Measurements from ENCODE around the gene NAPA.

Gene NAPA

DNA sequence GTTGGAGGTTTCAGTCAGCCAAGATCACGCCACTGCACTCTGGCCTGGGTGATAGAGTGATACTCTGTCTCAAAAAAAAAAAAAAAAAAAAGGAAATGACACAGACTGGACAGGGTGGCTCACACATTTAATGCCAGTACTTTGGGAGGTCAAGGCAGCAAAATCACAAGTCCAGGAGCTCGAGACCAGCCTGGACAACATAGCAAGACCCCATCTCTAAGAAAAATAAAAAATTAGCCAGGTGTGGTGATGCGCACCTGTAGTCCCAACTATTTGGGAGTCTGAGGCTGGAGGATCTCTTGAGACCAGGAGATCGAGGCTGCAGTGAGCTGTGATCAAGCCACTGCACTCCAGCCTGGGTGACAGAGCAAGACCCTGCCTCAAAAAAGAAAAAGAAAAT is 22.6 kb upstream of the NAPA start:
- H3K27ac ChIP-seq (replicated peaks): no peak overlapping the region
- no peak for DNase-seq (ENCODE audit: low read depth in 1 of 2, low spot score in 1 of 2)
- TF ChIP-seq, protein P1, sequence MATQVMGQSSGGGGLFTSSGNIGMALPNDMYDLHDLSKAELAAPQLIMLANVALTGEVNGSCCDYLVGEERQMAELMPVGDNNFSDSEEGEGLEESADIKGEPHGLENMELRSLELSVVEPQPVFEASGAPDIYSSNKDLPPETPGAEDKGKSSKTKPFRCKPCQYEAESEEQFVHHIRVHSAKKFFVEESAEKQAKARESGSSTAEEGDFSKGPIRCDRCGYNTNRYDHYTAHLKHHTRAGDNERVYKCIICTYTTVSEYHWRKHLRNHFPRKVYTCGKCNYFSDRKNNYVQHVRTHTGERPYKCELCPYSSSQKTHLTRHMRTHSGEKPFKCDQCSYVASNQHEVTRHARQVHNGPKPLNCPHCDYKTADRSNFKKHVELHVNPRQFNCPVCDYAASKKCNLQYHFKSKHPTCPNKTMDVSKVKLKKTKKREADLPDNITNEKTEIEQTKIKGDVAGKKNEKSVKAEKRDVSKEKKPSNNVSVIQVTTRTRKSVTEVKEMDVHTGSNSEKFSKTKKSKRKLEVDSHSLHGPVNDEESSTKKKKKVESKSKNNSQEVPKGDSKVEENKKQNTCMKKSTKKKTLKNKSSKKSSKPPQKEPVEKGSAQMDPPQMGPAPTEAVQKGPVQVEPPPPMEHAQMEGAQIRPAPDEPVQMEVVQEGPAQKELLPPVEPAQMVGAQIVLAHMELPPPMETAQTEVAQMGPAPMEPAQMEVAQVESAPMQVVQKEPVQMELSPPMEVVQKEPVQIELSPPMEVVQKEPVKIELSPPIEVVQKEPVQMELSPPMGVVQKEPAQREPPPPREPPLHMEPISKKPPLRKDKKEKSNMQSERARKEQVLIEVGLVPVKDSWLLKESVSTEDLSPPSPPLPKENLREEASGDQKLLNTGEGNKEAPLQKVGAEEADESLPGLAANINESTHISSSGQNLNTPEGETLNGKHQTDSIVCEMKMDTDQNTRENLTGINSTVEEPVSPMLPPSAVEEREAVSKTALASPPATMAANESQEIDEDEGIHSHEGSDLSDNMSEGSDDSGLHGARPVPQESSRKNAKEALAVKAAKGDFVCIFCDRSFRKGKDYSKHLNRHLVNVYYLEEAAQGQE (IDR thresholded peaks at IDR 0.05; ENCODE audit: insufficient replicate concordance, low read depth): no peak
- TF ChIP-seq, protein P2, sequence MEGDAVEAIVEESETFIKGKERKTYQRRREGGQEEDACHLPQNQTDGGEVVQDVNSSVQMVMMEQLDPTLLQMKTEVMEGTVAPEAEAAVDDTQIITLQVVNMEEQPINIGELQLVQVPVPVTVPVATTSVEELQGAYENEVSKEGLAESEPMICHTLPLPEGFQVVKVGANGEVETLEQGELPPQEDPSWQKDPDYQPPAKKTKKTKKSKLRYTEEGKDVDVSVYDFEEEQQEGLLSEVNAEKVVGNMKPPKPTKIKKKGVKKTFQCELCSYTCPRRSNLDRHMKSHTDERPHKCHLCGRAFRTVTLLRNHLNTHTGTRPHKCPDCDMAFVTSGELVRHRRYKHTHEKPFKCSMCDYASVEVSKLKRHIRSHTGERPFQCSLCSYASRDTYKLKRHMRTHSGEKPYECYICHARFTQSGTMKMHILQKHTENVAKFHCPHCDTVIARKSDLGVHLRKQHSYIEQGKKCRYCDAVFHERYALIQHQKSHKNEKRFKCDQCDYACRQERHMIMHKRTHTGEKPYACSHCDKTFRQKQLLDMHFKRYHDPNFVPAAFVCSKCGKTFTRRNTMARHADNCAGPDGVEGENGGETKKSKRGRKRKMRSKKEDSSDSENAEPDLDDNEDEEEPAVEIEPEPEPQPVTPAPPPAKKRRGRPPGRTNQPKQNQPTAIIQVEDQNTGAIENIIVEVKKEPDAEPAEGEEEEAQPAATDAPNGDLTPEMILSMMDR (IDR thresholded peaks at IDR 0.05; ENCODE audit: insufficient read depth, low read length): no peak
- TF ChIP-seq GABPA (IDR thresholded peaks at IDR 0.05; ENCODE audit: low read depth) (no peak), POLR2AphosphoS5 (IDR thresholded peaks at IDR 0.05; ENCODE audit: low read depth) (no peak), SPI1 (IDR thresholded peaks at IDR 0.05; ENCODE audit: borderline replicate concordance, low read depth) (no peak)
- no peak overlapping the region for H3K4me3 ChIP-seq (replicated peaks; ENCODE audit: insufficient read depth, low read length)
- H3K27me3 ChIP-seq (ENCODE audit: insufficient read depth, poor library complexity, severe bottlenecking): peaks cover 3% of the 10 kb centered on the region

DNA sequence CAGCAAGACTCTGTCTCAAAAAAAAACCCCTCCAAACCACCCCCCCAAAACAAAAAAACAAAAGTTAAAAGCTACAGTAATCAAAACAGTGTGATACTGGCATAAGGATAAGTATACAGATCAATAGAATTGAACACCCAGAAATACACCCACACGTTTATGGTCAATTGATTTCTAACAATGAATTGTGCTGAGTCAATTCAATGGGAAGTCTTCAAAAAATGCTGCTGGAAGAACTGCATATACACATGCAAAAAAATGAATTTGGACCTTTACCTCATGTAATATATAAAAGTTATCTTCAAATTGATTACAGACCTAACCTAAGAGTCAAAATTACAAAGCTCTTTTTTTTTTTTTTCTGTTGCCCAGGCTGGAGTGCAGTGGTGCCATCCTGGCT is 19.8 kb upstream of the NAPA start:
- no peak overlapping the region for H3K27ac ChIP-seq (replicated peaks)
- TF ChIP-seq SPI1 (IDR thresholded peaks at IDR 0.05; ENCODE audit: borderline replicate concordance, low read depth) (no peak), POLR2AphosphoS5 (IDR thresholded peaks at IDR 0.05; ENCODE audit: low read depth) (no peak)
- no peak overlapping the region for H3K4me3 ChIP-seq (replicated peaks; ENCODE audit: insufficient read depth, low read length)
- H3K27me3 ChIP-seq (ENCODE audit: insufficient read depth, poor library complexity, severe bottlenecking): no peaks in the 10 kb centered on the region
- no peak for DNase-seq (ENCODE audit: low read depth in 1 of 2, low spot score in 1 of 2)

DNA sequence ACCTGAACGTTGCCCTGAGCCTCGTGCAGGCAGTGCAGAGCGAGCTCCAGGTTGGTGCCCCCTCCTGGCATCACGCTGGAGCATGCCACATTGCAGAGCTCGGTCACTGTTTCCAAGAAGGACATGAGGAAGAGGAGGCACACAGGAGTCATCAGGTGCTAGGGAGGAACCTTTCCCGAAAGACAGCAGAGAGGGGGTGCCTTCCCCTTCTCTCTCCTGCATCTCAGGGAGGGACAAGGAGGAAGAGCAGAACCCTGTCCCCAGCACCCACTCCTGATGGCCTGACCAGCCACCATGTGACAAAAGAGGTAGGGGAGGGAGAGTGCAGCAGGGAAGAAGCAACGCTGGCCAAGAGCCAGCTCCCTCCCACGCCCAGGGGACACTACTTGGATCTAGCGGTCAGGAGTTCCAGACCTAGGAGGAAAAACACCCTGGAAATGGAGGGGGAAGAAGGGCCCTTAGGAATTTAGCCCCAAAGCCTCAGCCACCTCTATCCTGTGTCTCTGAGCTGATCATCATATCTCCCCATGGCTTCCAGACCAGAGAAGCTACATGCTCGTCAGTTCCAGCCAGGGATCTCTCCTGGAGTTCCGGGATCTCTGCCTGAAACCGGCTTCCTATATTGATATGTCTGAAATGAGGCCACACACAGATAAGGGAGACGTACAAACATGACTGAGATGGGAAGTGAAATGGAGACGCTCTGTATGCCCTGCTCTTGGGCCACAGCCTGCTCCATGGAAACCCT is 17.0 kb upstream of the NAPA start:
- Histone ChIP-seq H3K4me3 (replicated peaks; ENCODE audit: insufficient read depth, low read length) (no peak overlapping the region), H3K27ac (replicated peaks) (no peak overlapping the region), H3K27me3 (ENCODE audit: insufficient read depth, poor library complexity, severe bottlenecking) (no peaks in the 10 kb centered on the region)
- no peak for DNase-seq (ENCODE audit: low read depth in 1 of 2, low spot score in 1 of 2)
- TF ChIP-seq, protein P1 (IDR thresholded peaks at IDR 0.05; ENCODE audit: insufficient replicate concordance, low read depth): no peak
- no peak for TF ChIP-seq GABPA (IDR thresholded peaks at IDR 0.05; ENCODE audit: low read depth)
- no peak for TF ChIP-seq SPI1 (IDR thresholded peaks at IDR 0.05; ENCODE audit: borderline replicate concordance, low read depth)

DNA sequence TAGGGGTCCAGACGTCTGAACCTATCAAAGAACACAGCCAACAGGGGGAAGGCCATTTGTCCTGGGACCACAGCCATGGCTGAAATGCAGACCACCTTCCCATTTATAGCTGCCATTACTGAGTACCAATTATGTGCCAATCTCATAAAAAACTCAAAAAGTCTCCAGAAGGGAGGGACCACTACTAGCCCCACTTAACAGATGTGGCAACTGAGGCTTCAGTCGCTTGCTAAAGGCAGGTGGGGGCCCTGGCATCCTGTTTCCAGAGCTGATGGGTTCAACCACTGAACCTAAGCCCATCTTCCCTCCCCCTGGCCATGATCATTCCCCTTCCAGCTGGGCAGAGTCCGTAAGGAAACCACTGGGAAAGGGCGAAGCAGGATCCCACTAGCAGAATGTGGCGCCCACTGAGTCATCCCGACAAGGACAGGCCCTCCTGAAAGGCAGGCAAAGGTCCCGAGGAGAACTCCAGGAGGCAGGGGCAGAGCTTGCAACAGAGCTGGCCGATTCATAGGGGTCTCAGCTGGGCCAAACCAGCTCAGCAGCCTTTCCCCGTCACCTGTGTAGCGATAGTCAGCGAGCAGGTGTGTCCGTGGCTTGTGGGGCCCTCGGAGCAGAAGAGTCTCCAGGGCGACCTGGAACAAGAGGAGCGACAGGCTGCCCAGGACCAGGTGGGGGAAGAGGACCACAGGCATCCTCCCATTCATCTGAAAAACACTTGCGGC is 14.3 kb upstream of the NAPA start:
- TF ChIP-seq SPI1 (IDR thresholded peaks at IDR 0.05; ENCODE audit: borderline replicate concordance, low read depth): no peak
- TF ChIP-seq, protein P1 (IDR thresholded peaks at IDR 0.05; ENCODE audit: insufficient replicate concordance, low read depth): no peak
- no peak for TF ChIP-seq POLR2AphosphoS5 (IDR thresholded peaks at IDR 0.05; ENCODE audit: low read depth)
- TF ChIP-seq, protein P2 (IDR thresholded peaks at IDR 0.05; ENCODE audit: insufficient read depth, low read length): no peak
- TF ChIP-seq GABPA (IDR thresholded peaks at IDR 0.05; ENCODE audit: low read depth): no peak
- H3K27me3 ChIP-seq (ENCODE audit: insufficient read depth, poor library complexity, severe bottlenecking): no peaks in the 10 kb centered on the region
- no peak overlapping the region for H3K4me3 ChIP-seq (replicated peaks; ENCODE audit: insufficient read depth, low read length)
- H3K27ac ChIP-seq (replicated peaks): no peak overlapping the region
- DNase-seq (ENCODE audit: low read depth in 1 of 2, low spot score in 1 of 2): no peak
